Measurements from ENCODE around the gene ADGRA1. TPM values are rescaled to one million over a fixed set of nuclear protein-coding genes. Genes with fewer than 3 reads are reported as not detected.

The ADGRA1 gene
- total and polyA plus RNA-seq, 7 donors, result under 0.01 to 0.28 (median 0.08) TPM; not detected in 3

- Histone ChIP-seq H3K36me3 (no peaks in the 10 kb centered on the region), H3K27ac (no peak overlapping the region), H3K4me1 (no peaks in the 10 kb centered on the region), H3K9me3 (peaks cover 0 to 2% (median 0%) of the 10 kb centered on the region in 4 donors), H3K4me3 (no peak overlapping the region), H3K27me3 (peaks cover 0 to 38% (median 25%) of the 10 kb centered on the region in 3 donors)
- intact Hi-C loops (cut with DNase I), result loop anchor here (10.0 kb wide), 1 partner anchor 177 kb away; the partner anchor contains the start of gene CFAP46
- no peak for DNase-seq
- WGBS, 2 donors, result 82 to 96% methylated on average over 8 of the region's 8 CpGs
- TF ChIP-seq EP300 (IDR thresholded peaks at IDR 0.05) (no peak), POLR2AphosphoS5 (IDR thresholded peaks at IDR 0.05) (no peak)
Observed at GRCh38 chr10:133121479-133121878, 33.8 kb downstream of the ADGRA1 start.

GRCh38 chr10:133122171-133122935, 34.6 kb downstream of the ADGRA1 start:
- Histone ChIP-seq H3K4me1 (no peaks in the 10 kb centered on the region), H3K36me3 (no peaks in the 10 kb centered on the region), H3K9me3 (peaks cover 0 to 2% (median 0%) of the 10 kb centered on the region in 4 donors), H3K27me3 (peaks cover 0 to 41% (median 32%) of the 10 kb centered on the region in 3 donors), H3K4me3 (no peak overlapping the region), H3K27ac (no peak overlapping the region)
- 66 to 78% methylated on average over 33 of the region's 33 CpGs for WGBS, 2 donors
- DNase-seq, result no peak
- intact Hi-C loops (cut with DNase I), result loop anchor here (10.0 kb wide), 1 partner anchor 178 kb away; the partner anchor contains the start of gene CFAP46
- no peak for TF ChIP-seq POLR2AphosphoS5 (IDR thresholded peaks at IDR 0.05)
- no peak for TF ChIP-seq EP300 (IDR thresholded peaks at IDR 0.05)
- no peak for TF ChIP-seq CTCF (IDR thresholded peaks at IDR 0.05)
- no peak for TF ChIP-seq POLR2A (IDR thresholded peaks at IDR 0.05)

DNA sequence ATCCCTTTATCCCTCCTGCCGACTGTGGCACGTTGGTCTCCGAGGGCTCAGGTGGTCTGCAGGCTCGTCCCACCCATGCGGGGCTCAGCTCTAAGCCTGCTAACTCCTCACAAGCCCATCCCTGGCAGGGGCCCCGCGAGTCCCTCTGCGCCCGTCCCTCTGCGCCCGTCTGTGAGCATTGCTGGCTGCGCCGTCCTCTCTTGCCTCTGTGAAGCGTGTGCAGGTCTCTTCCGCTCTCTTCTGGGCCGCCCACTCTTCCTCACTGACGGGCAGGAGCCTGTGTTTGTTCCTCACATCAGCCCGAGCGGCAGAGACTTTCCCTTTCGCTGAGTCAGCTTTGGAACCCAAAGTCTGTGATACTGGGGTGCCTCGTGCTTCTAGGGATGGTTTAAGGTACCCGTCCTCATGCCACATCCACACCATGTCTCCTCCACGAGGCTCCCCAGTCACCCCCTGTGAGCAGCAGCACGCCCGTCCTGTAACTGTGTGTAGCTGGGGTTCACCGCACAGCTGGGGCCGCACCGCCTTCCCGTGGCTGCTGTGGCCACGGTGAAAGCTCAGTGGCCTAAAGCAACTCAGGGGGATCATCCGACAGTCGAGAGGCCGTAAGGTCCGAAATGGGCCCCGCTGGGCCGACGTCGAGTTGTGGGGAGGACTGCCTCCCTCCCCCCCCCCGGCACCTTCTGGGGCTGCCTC, 35.5 kb downstream of the ADGRA1 start:
- no peaks in the 10 kb centered on the region for H3K36me3 ChIP-seq
- DNase-seq, result no peak
- H3K27me3 ChIP-seq, result peaks cover 0 to 41% (median 32%) of the 10 kb centered on the region in 3 donors
- H3K9me3 ChIP-seq, result peaks cover 0 to 2% (median 0%) of the 10 kb centered on the region in 4 donors
- 73 to 77% methylated on average over 39 of the region's 39 CpGs for WGBS, 2 donors
- H3K27ac ChIP-seq, result no peak overlapping the region
- intact Hi-C loops (cut with DNase I), result loop anchor here (10.0 kb wide), 1 partner anchor 178 kb away; the partner anchor contains the start of gene CFAP46
- no peaks in the 10 kb centered on the region for H3K4me1 ChIP-seq
- H3K4me3 ChIP-seq, result no peak overlapping the region
- TF ChIP-seq CTCF (IDR thresholded peaks at IDR 0.05) (no peak), POLR2A (IDR thresholded peaks at IDR 0.05) (no peak), POLR2AphosphoS5 (IDR thresholded peaks at IDR 0.05) (no peak), EP300 (IDR thresholded peaks at IDR 0.05) (no peak)

DNA sequence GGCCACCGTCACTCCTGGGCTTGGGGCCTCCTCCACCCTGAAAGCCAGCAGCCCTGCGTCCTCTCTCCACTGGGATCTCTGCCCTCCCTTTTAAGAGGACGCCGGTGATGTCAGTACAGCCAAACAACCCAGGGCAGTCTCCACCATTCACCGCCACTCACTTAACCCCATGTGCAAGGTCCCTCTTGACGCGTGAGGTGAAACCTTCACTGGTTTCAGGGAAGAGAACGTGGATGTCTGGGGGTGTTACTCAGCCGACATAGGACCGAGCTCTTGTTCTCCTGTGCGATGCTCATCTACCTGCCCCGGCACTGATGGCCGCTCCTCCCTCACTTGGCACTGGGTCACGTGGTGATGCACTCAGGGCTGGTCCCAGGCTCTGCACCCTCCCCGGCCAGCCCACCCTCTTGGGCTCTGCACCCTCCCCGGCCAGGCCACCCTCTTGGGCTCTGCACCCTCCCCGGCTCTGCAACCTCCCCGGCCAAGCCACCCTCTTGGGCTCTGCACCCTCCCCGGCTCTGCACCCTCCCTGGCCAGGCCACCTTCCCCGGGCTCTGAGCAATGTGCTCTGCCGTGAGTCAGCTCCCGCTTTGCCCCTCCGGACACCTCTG, 36.1 kb downstream of the ADGRA1 start:
- WGBS, 2 donors, result 75 to 88% methylated on average over 23 of the region's 23 CpGs
- peaks cover 0 to 41% (median 32%) of the 10 kb centered on the region in 3 donors for H3K27me3 ChIP-seq
- intact Hi-C loops (cut with DNase I), result loop anchor here (10.0 kb wide), 1 partner anchor 179 kb away; the partner anchor contains the start of gene CFAP46

More for the DNA sequence above, 36.1 kb downstream of the ADGRA1 start:
- Histone ChIP-seq H3K4me1 (no peaks in the 10 kb centered on the region), H3K4me3 (no peak overlapping the region), H3K27ac (no peak overlapping the region), H3K36me3 (no peaks in the 10 kb centered on the region), H3K9me3 (peaks cover 0 to 2% (median 0%) of the 10 kb centered on the region in 4 donors)
- DNase-seq, result no peak
- no peak for TF ChIP-seq CTCF (IDR thresholded peaks at IDR 0.05)
- no peak for TF ChIP-seq POLR2A (IDR thresholded peaks at IDR 0.05)
- no peak for TF ChIP-seq EP300 (IDR thresholded peaks at IDR 0.05)
- no peak for TF ChIP-seq POLR2AphosphoS5 (IDR thresholded peaks at IDR 0.05)

Measured in sigmoid colon (tissue), 7 donors.